AG09309 (cell line): ENCODE measurements around the gene LAMC1.

Experiments
- DNase-seq: peaks from one replicate; pipeline ENCODE4 v3.0.0-alpha.2; 2010; ENCODE audit warnings: low read depth
- H3K4me3 ChIP-seq: 2 replicates; pipeline ENCODE4 v1.5.1; 2011; ENCODE audit warnings: mild to moderate bottlenecking, low read depth, low read length, moderate library complexity; ENCODE audit not compliant: control insufficient read depth
- CTCF ChIP-seq: IDR thresholded peaks from 2 replicates; pipeline ENCODE4 v1.5.1; 2011; ENCODE audit warnings: mild to moderate bottlenecking, low read depth, low read length, inconsistent platforms; ENCODE audit not compliant: insufficient read depth, control insufficient read depth; ENCODE audit errors: missing control alignments

The LAMC1 gene

GRCh38 chr1:183137782-183138181, 114.6 kb downstream of the LAMC1 start:
- DNase-seq: no peak
- H3K4me3 ChIP-seq: no peak overlapping the region
- no peak for TF ChIP-seq CTCF

GRCh38 chr1:183138301-183138700, 115.1 kb downstream of the LAMC1 start:
- H3K4me3 ChIP-seq: no peak overlapping the region
- no peak for DNase-seq
- no peak for TF ChIP-seq CTCF

- TF ChIP-seq CTCF: no peak
- DNase-seq: no peak
- H3K4me3 ChIP-seq: no peak overlapping the region
These were observed 116.2 kb downstream of the LAMC1 start for GRCh38 chr1:183139281-183139942.

- DNase-seq: no peak
- no peak for TF ChIP-seq CTCF
- H3K4me3 ChIP-seq: no peak overlapping the region
These were observed 117.4 kb downstream of the LAMC1 start for GRCh38 chr1:183140633-183141032.

GRCh38 chr1:183142171-183142570, 119.0 kb downstream of the LAMC1 start:
- DNase-seq: no peak
- no peak for TF ChIP-seq CTCF
- no peak overlapping the region for H3K4me3 ChIP-seq

- no peak overlapping the region for H3K4me3 ChIP-seq
- no peak for DNase-seq
- TF ChIP-seq CTCF: no peak
These were observed 120.5 kb downstream of the LAMC1 start for GRCh38 chr1:183143576-183144315.
